Measurements from ENCODE around the gene REPS2. TPM values are rescaled to one million over a fixed set of nuclear protein-coding genes. Genes with fewer than 3 reads are reported as not detected.
A peak's percentile ranks its signal among the peaks of the same experiment; 100 is the strongest.

The REPS2 gene
- total RNA-seq, 4 donors from 2014 or later: 18.2 to 68.4 (median 20.2) TPM

- Histone ChIP-seq H3K27me3 (peaks cover 0 to 7% of the 10 kb centered on the region in 2 donors), H3K36me3 (no peaks in the 10 kb centered on the region), H3K4me1 (no peaks in the 10 kb centered on the region), H3K27ac (peak overlapping the region in 1 of 2 donors; percentile 57), H3K4me3 (no peak overlapping the region), H3K9me3 (no peaks in the 10 kb centered on the region)
- no peak for TF ChIP-seq CTCF (IDR thresholded peaks at IDR 0.05)
- TF ChIP-seq POLR2A (IDR thresholded peaks at IDR 0.05): no peak
- DNase-seq: no peak
- intact Hi-C loops (cut with DNase I; ENCODE audit: low total_unique reads): no loop called here
Observed at GRCh38 chrX:17081968-17082367, 135.5 kb downstream of the REPS2 start.

GRCh38 chrX:17082831-17083230 is 136.4 kb downstream of the REPS2 start:
- intact Hi-C loops (cut with DNase I; ENCODE audit: low total_unique reads): no loop called here

GRCh38 chrX:17086317-17086716 is 139.9 kb downstream of the REPS2 start:
- Histone ChIP-seq H3K4me3 (no peak overlapping the region), H3K27ac (no peak overlapping the region), H3K36me3 (no peaks in the 10 kb centered on the region), H3K4me1 (no peaks in the 10 kb centered on the region), H3K9me3 (no peaks in the 10 kb centered on the region), H3K27me3 (peaks cover 0 to 7% of the 10 kb centered on the region in 2 donors)
- intact Hi-C loops (cut with DNase I; ENCODE audit: low total_unique reads): no loop called here
- no peak for DNase-seq
- no peak for TF ChIP-seq POLR2A (IDR thresholded peaks at IDR 0.05)
- TF ChIP-seq CTCF (IDR thresholded peaks at IDR 0.05): no peak

More at GRCh38 chrX:17082831-17083230, 136.4 kb downstream of the REPS2 start:
- Histone ChIP-seq H3K9me3 (no peaks in the 10 kb centered on the region), H3K27ac (no peak overlapping the region), H3K4me3 (no peak overlapping the region), H3K36me3 (no peaks in the 10 kb centered on the region), H3K4me1 (no peaks in the 10 kb centered on the region), H3K27me3 (peaks cover 0 to 7% of the 10 kb centered on the region in 2 donors)
- TF ChIP-seq POLR2A (IDR thresholded peaks at IDR 0.05): no peak
- no peak for TF ChIP-seq CTCF (IDR thresholded peaks at IDR 0.05)
- DNase-seq: no peak

- H3K27ac ChIP-seq: no peak overlapping the region
- no peaks in the 10 kb centered on the region for H3K36me3 ChIP-seq
- no peak overlapping the region for H3K4me3 ChIP-seq
- no peak for TF ChIP-seq CTCF (IDR thresholded peaks at IDR 0.05)
- TF ChIP-seq POLR2A (IDR thresholded peaks at IDR 0.05): no peak
- no peak for DNase-seq
- intact Hi-C loops (cut with DNase I; ENCODE audit: low total_unique reads): no loop called here
- H3K9me3 ChIP-seq: no peaks in the 10 kb centered on the region
- H3K4me1 ChIP-seq: no peaks in the 10 kb centered on the region
- H3K27me3 ChIP-seq: no peaks in the 10 kb centered on the region
Observed at GRCh38 chrX:17095161-17095560, 148.7 kb downstream of the REPS2 start.

- no peaks in the 10 kb centered on the region for H3K9me3 ChIP-seq
- H3K4me3 ChIP-seq: no peak overlapping the region
- TF ChIP-seq CTCF (IDR thresholded peaks at IDR 0.05) (no peak), POLR2A (IDR thresholded peaks at IDR 0.05) (no peak)
- H3K27ac ChIP-seq: no peak overlapping the region
- DNase-seq: no peak
- intact Hi-C loops (cut with DNase I; ENCODE audit: low total_unique reads): no loop called here
- H3K27me3 ChIP-seq: no peaks in the 10 kb centered on the region
- H3K4me1 ChIP-seq: no peaks in the 10 kb centered on the region
- H3K36me3 ChIP-seq: no peaks in the 10 kb centered on the region
Observed at GRCh38 chrX:17098516-17099247, 152.2 kb downstream of the REPS2 start.
